Measurements from ENCODE around the gene HTATIP2. TPM values are rescaled to one million over a fixed set of nuclear protein-coding genes. Genes with fewer than 3 reads are reported as not detected.

HTATIP2 gene
- total RNA-seq, 1 experiment from 2014 or later: 43.4 TPM

GRCh38 chr11:20421946-20422345 lies 58.4 kb downstream of the HTATIP2 start (continued):
- TF ChIP-seq YY1 (IDR thresholded peaks at IDR 0.05; ENCODE audit: extremely low read depth, insufficient replicate concordance, low read depth, low read length) (no peak), ZFX (IDR thresholded peaks at IDR 0.05) (no peak), ATF3 (IDR thresholded peaks at IDR 0.05) (no peak), JUND (IDR thresholded peaks at IDR 0.05) (no peak), POLR2AphosphoS5 (IDR thresholded peaks at IDR 0.05; ENCODE audit: low read depth, low read length) (no peak), CTCF (IDR thresholded peaks at IDR 0.05 in 2 of 3, conservative IDR thresholded peaks at IDR 0.05 in 1 of 3; ENCODE audit: borderline replicate concordance in 1 of 3, insufficient read depth in 1 of 3, low read depth in 2 of 3, low read length in 2 of 3) (no peak), ELF1 (IDR thresholded peaks at IDR 0.05; ENCODE audit: borderline replicate concordance, low read depth) (no peak)

- no peaks in the 10 kb centered on the region for H3K27me3 ChIP-seq (ENCODE audit: insufficient read depth, low read length)
- no peak overlapping the region for H3K9ac ChIP-seq (ENCODE audit: low read length)
- ATAC-seq (no peak), DNase-seq (ENCODE audit: low read depth, low spot score) (no peak)
- no peak overlapping the region for H3K4me2 ChIP-seq (ENCODE audit: low read length)
- ChIA-PET POLR2A (no interaction called here), CTCF (no interaction called here), RAD21 (ENCODE audit: low non-redundant PET in 1 of 2, low total read pairs in 2 of 2, uncharacterized antibody in 2 of 2, unreplicated experiment in 2 of 2) (no interaction called here)
- no peak for TF ChIP-seq ZNF274 (IDR thresholded peaks at IDR 0.05; ENCODE audit: low read depth, low read length)
- no peak for TF ChIP-seq SRF (IDR thresholded peaks at IDR 0.05; ENCODE audit: low read depth)
- no peak for TF ChIP-seq SIN3A (IDR thresholded peaks at IDR 0.05; ENCODE audit: low read depth)
- no peak for TF ChIP-seq EGR1 (IDR thresholded peaks at IDR 0.05; ENCODE audit: low read depth)
- TF ChIP-seq SP1 (IDR thresholded peaks at IDR 0.05; ENCODE audit: low read depth): no peak
- TF ChIP-seq REST (IDR thresholded peaks at IDR 0.05; ENCODE audit: low read depth): no peak
- TF ChIP-seq ATF3 (IDR thresholded peaks at IDR 0.05): no peak
- TF ChIP-seq, protein P1, sequence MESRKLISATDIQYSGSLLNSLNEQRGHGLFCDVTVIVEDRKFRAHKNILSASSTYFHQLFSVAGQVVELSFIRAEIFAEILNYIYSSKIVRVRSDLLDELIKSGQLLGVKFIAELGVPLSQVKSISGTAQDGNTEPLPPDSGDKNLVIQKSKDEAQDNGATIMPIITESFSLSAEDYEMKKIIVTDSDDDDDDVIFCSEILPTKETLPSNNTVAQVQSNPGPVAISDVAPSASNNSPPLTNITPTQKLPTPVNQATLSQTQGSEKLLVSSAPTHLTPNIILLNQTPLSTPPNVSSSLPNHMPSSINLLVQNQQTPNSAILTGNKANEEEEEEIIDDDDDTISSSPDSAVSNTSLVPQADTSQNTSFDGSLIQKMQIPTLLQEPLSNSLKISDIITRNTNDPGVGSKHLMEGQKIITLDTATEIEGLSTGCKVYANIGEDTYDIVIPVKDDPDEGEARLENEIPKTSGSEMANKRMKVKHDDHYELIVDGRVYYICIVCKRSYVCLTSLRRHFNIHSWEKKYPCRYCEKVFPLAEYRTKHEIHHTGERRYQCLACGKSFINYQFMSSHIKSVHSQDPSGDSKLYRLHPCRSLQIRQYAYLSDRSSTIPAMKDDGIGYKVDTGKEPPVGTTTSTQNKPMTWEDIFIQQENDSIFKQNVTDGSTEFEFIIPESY (IDR thresholded peaks at IDR 0.05; ENCODE audit: extremely low read depth, insufficient replicate concordance, low read length): no peak
- no peak for TF ChIP-seq EZH2 (IDR thresholded peaks at IDR 0.05)
- no peak for TF ChIP-seq FOSL1 (IDR thresholded peaks at IDR 0.05; ENCODE audit: low read depth)
- no peak for TF ChIP-seq EZH2phosphoT487 (IDR thresholded peaks at IDR 0.05; ENCODE audit: borderline replicate concordance)
- H3K79me2 ChIP-seq (ENCODE audit: insufficient read depth, low read length): peaks cover 5% of the 10 kb centered on the region; the same call in 1 of the 2 replicates
- no peak overlapping the region for H3K27ac ChIP-seq (ENCODE audit: low read depth, low read length)
- no peaks in the 10 kb centered on the region for H3K4me1 ChIP-seq (ENCODE audit: control insufficient read depth in 1 of 2, insufficient read depth in 2 of 2, low read length in 2 of 2)
- H2AFZ ChIP-seq (ENCODE audit: low read depth, low read length, poor library complexity, severe bottlenecking): no peak overlapping the region
- H4K20me1 ChIP-seq (ENCODE audit: insufficient read depth): no peaks in the 10 kb centered on the region; the same call in 1 of the 2 replicates
- intact Hi-C loops (cut with micrococcal nuclease): no loop called here
- no peaks in the 10 kb centered on the region for H3K9me2 ChIP-seq (ENCODE audit: insufficient read depth)
- no TSS peak for BruUV-seq (replicated peaks)
- H3K9me3 ChIP-seq (ENCODE audit: control insufficient read depth in 1 of 2, insufficient read depth in 1 of 2, low read depth in 1 of 2, low read length in 2 of 2): no peaks in the 10 kb centered on the region
- H3K4me3 ChIP-seq (replicated peaks in 1 of 2; ENCODE audit: low read depth in 1 of 2, low read length in 2 of 2): no peak overlapping the region
- H3K36me3 ChIP-seq (ENCODE audit: control insufficient read depth in 1 of 2, insufficient read depth in 2 of 2, low read length in 2 of 2): peaks cover 0 to 4% of the 10 kb centered on the region in 2 experiments; a peak in 2 of 4 replicates
Observed at GRCh38 chr11:20429216-20429615, 65.7 kb downstream of the HTATIP2 start.
